ENCODE results near the gene OR1A2. TPM values are rescaled to one million over a fixed set of nuclear protein-coding genes. Genes with fewer than 3 reads are reported as not detected.
"Not testable (repeated sequence)": the region's sequence is repeated elsewhere in the genome, so short reads cannot be mapped to it uniquely, and the experiment has no call there.

OR1A2 gene, protein sequence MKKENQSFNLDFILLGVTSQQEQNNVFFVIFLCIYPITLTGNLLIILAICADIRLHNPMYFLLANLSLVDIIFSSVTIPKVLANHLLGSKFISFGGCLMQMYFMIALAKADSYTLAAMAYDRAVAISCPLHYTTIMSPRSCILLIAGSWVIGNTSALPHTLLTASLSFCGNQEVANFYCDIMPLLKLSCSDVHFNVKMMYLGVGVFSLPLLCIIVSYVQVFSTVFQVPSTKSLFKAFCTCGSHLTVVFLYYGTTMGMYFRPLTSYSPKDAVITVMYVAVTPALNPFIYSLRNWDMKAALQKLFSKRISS
- not detected for total RNA-seq

DNA sequence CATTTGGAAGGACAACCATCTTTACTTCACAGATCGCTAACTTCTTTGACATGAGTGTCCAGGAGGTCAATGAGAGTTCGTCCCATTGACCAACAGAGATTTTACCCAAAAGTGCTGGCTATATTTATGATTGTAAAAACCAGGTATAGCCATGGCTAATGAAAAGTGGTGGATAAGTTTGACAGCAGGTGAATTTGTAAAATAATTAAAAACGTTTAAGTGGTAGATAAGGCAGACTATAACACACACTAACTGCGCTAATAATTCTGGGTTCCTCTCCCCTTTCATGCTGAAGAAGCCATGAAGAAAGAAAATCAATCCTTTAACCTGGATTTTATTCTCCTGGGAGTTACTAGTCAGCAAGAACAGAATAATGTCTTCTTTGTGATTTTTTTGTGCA, at the start of gene OR1A2:
TSS of gene OR1A2 (plus strand) at position 301 of the 400 bp plus-strand sequence. CDS start at position 301, 0 bp downstream.
- no peaks in the 10 kb centered on the region for H3K9me3 ChIP-seq (ENCODE audit: low read depth, low read length)
- H3K27me3 ChIP-seq (ENCODE audit: insufficient read depth, low read length) = peaks cover 4% of the 10 kb centered on the region
- no peaks in the 10 kb centered on the region for H3K4me1 ChIP-seq (ENCODE audit: insufficient read depth, low read length)
- H3K4me3 ChIP-seq (ENCODE audit: low read length) = no peak within 1 kb of the TSS

DNA sequence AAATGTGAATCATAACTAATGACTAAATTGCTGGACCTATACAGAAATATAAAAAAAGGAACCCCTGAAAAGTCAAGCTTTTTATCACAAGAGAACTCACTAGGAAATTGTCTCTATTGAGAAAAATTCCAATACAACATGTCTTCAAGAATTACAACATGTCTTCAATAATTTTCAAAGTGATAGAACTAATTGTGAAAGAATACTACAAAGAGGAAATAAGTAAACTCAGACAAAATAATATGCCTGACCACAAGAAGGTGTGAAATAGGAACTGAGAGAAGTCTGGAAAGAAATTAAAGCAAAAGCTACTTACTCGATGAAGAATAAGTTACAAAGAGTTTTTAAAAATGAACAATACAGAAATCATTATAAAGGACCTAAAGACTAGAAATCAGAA, 40.1 kb upstream of the OR1A2 start:
- Histone ChIP-seq H3K27me3 (ENCODE audit: insufficient read depth, low read length) (no peaks in the 10 kb centered on the region), H3K4me1 (ENCODE audit: insufficient read depth, low read length) (peaks cover 7% of the 10 kb centered on the region), H3K4me3 (ENCODE audit: low read length) (no peak overlapping the region), H3K9me3 (ENCODE audit: low read depth, low read length) (no peaks in the 10 kb centered on the region)

DNA sequence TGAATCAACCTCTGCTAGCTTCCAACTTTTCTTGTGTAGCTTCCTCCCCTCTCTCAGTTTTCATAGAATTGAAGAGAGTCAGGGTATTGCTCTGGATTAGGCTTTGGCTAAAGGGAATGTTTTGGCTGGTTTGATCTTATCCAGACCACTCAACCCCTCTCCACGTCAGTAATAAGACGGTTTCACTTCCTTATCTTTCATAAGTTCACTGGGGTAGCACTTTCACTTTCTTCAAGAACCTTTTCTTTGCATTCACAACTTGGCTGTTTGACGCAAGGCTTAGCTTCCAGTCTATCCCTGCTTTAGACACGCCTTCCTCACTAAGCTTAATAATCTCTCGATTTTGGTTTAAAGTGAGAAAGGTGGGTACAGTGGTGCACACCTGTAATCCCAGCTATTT, 29.7 kb upstream of the OR1A2 start:
- Histone ChIP-seq H3K4me1 (ENCODE audit: insufficient read depth, low read length) (peaks cover 23% of the 10 kb centered on the region), H3K4me3 (ENCODE audit: low read length) (no peak overlapping the region), H3K9me3 (ENCODE audit: low read depth, low read length) (no peaks in the 10 kb centered on the region), H3K27me3 (ENCODE audit: insufficient read depth, low read length) (no peaks in the 10 kb centered on the region)

DNA sequence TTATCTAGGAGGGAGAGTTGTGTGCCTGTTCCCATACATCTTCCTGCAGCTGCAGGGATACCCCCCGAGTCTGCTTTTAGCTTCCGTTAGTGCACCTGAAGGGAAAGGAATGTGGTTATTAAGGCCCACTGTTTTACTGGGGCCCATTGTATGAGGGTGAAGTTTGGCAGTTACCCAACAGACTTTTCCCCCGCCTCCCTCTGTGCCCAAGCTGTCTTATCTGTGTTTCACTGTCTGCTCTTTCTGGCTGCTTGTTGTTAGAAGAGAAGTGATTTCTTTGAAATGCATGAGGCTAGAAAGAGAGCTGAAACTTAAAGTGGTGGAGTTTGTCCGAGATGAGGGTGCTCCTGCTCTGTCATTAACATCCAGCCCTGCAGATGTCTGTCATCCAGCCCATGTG, 7.4 kb upstream of the OR1A2 start:
- Histone ChIP-seq H3K4me3 (ENCODE audit: low read length) (no peak overlapping the region), H3K9me3 (ENCODE audit: low read depth, low read length) (no peaks in the 10 kb centered on the region), H3K4me1 (ENCODE audit: insufficient read depth, low read length) (no peaks in the 10 kb centered on the region), H3K27me3 (ENCODE audit: insufficient read depth, low read length) (peaks cover 4% of the 10 kb centered on the region)

DNA sequence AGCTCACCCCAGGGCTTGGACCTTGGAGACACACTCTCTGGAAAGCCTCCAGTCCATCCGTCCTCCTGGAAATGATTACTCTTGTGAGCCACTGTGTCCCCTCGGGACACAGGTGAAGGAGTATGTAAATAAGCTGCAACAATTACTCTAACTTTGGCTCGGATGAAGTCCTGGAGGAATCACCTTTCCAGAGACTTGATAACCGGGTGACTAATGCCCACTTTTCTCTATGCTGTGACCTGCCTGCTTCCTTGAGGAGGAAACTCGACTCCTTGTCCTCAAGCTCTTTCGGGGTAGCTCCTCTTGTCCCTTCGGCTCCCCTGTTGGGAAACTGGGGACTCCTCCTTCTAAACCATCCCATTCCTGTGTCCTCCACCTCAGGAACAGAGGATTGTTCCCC, 10.0 kb downstream of the OR1A2 start, which contains the start of gene OR1A1:
TSS of gene OR1A1 (plus strand) at position 301 of the 400 bp plus-strand sequence. CDS start 7,954 bp downstream, outside the sequence.
- Histone ChIP-seq H3K4me3 (ENCODE audit: low read length) (no peak within 1 kb of the TSS), H3K27me3 (ENCODE audit: insufficient read depth, low read length) (no peaks in the 10 kb centered on the region), H3K4me1 (ENCODE audit: insufficient read depth, low read length) (no peaks in the 10 kb centered on the region), H3K9me3 (ENCODE audit: low read depth, low read length) (no peaks in the 10 kb centered on the region)

DNA sequence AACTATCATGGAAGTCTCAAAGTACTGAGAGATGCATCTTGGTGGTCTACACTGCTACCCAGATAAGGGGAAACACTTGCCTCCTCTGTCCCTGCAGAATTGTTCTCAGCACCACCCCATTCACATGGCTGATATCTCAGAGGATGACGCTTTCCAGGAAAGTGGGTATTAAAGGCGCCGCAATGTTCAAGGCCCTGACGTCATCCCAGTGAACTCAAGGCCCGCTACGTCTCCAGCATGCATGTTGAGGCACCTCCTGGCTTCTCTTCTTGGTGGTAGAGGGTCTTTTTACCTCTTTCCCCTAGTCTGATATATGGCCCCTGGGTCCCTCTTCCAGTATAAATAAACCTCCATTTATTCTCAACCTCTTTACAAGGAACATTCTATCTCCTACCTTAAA, 11.2 kb downstream of the OR1A2 start:
- Histone ChIP-seq H3K4me1 (ENCODE audit: insufficient read depth, low read length) (no peaks in the 10 kb centered on the region), H3K27me3 (ENCODE audit: insufficient read depth, low read length) (no peaks in the 10 kb centered on the region), H3K9me3 (ENCODE audit: low read depth, low read length) (no peaks in the 10 kb centered on the region), H3K4me3 (ENCODE audit: low read length) (no peak overlapping the region)

DNA sequence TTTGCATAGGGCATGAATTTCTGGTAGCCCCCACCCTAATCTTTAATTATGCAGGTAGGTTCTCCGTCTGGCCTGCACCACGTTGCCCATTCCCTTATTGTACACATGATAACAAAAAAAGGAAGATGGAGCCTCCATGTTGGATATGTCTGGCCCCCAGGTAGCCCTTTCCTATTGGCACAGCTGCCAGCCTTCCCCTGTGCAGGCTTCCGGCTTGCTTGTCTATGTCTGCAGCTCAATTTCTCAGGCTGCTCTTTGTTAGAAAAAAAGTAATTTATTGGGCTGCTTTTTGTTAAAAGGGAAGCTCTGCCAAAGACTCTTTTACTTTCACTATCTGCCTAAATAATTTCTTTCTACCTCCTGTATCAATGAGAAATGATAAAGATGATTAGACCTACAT, 15.7 kb downstream of the OR1A2 start:
- H3K4me1 ChIP-seq (ENCODE audit: insufficient read depth, low read length) = no peaks in the 10 kb centered on the region
- H3K27me3 ChIP-seq (ENCODE audit: insufficient read depth, low read length) = no peaks in the 10 kb centered on the region
- no peak overlapping the region for H3K4me3 ChIP-seq (ENCODE audit: low read length)
- H3K9me3 ChIP-seq (ENCODE audit: low read depth, low read length) = no peaks in the 10 kb centered on the region

DNA sequence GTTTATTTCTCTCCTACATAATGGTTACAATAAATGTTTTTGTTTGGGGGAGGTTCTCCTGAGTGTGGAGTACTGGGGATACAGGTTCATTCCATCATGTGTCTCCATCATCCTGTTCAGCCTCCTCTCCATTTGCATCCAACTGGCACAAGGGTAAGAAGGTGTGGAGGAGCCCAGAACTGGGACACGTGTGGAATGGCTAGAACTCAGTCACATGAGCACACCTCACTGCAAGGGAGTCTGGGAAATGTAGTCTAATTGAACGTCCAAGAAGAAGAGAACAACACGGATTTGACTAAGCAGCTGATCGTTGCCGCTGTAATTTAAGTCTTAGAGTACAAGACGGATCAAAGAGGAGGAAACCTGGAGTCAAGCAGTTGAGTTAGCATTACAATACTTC, 16.3 kb downstream of the OR1A2 start:
- Histone ChIP-seq H3K4me1 (ENCODE audit: insufficient read depth, low read length) (no peaks in the 10 kb centered on the region), H3K9me3 (ENCODE audit: low read depth, low read length) (no peaks in the 10 kb centered on the region)

DNA sequence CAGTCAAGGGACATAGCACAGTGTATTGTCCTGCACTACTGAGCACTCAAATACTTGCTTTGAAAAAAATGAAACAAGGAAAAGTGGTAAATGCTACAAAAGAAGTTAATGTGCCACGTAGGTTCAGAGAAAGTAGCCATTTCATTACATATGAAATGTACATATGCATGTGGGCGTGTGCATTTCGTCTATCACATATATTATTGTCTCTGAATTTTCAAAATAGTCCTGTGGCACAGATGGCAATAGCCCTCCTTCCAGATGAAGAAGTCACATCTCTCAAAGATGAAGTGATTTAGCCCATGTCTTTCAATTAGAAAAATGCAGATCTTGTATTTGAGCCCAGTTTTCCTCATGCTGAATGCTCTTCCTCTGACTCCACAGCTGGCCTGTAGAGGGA, 22.7 kb downstream of the OR1A2 start:
- H3K9me3 ChIP-seq (ENCODE audit: low read depth, low read length); H3K27me3 ChIP-seq (ENCODE audit: insufficient read depth, low read length); H3K4me3 ChIP-seq (ENCODE audit: low read length): not testable (repeated sequence)
- H3K4me1 ChIP-seq (ENCODE audit: insufficient read depth, low read length) = peaks cover 12% of the 10 kb centered on the region

More for the DNA sequence above, 16.3 kb downstream of the OR1A2 start:
- Histone ChIP-seq H3K4me3 (ENCODE audit: low read length) (no peak overlapping the region), H3K27me3 (ENCODE audit: insufficient read depth, low read length) (no peaks in the 10 kb centered on the region)

DNA sequence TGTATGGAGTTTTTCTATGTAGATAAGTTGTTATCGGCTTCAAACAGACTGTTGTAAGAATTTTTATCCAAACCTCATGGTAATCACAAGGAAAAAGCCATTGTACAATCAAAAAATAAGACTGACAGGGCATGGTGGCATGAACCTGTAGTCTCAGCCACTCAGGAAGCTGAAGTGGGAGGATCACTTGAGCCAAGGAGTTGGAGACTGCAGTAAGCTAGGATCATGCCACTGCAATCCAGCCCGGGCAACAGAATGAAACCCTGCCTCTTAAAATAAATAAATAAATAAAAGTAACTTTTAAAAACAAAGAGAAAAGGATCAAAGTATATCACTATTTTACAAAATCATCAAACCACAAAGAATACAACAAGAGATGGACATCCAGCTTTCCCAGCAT, 24.5 kb downstream of the OR1A2 start:
- H3K27me3 ChIP-seq (ENCODE audit: insufficient read depth, low read length) = no peaks in the 10 kb centered on the region
- no peaks in the 10 kb centered on the region for H3K9me3 ChIP-seq (ENCODE audit: low read depth, low read length)
- peaks cover 12% of the 10 kb centered on the region for H3K4me1 ChIP-seq (ENCODE audit: insufficient read depth, low read length)
- H3K4me3 ChIP-seq (ENCODE audit: low read length) = no peak overlapping the region

DNA sequence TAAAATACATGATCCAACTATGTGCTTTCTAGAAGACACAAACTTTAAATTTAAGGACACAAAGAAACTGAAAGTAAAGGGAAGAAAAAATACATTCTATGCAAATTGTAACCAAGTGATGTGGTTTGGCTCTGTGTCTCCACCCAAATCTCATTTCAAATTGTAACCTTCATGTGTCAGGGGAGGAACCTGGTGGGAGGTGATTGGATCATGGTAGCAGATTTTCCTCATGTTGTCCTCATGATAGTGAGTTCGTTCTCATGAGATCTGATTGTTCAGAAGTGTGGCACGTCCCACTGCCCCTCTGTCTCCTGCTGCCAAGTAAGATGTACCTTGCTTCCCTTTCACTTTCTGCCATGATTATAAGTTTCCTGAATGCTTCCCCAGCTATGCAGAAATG, 25.2 kb downstream of the OR1A2 start:
- Histone ChIP-seq H3K4me1 (ENCODE audit: insufficient read depth, low read length) (peaks cover 12% of the 10 kb centered on the region), H3K9me3 (ENCODE audit: low read depth, low read length) (no peaks in the 10 kb centered on the region), H3K27me3 (ENCODE audit: insufficient read depth, low read length) (no peaks in the 10 kb centered on the region), H3K4me3 (ENCODE audit: low read length) (no peak overlapping the region)

DNA sequence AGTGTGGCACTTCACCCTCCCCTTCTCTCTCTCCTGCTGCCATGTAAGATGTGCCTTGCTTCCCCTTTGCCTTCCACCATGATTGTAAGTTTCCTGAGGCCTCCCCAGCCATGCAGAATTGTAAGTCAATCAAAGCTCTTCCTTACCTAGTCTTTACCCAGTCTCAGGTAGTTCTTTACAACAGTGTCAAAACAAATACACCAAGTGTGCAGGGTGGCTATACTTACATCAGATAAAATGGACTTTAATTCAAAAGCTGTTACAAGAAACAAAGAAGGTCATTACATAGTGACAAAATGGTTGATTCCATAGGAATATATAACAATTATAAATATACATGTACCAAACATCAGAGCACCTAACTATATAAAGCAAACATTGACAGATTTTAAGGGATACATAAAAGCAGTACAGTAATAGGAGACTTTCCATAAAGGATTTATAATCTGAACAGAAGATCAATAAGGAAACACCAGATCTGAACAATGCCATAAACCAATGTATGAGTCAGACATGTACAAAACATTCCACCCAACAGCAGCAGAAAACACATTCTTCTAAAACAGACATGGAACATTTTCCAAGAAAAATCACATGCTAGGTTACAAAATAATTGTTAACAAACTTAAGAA, 27.5 kb downstream of the OR1A2 start:
- not testable (repeated sequence) for H3K4me3 ChIP-seq (ENCODE audit: low read length); H3K27me3 ChIP-seq (ENCODE audit: insufficient read depth, low read length); H3K9me3 ChIP-seq (ENCODE audit: low read depth, low read length)
- H3K4me1 ChIP-seq (ENCODE audit: insufficient read depth, low read length) = peaks cover 12% of the 10 kb centered on the region

DNA sequence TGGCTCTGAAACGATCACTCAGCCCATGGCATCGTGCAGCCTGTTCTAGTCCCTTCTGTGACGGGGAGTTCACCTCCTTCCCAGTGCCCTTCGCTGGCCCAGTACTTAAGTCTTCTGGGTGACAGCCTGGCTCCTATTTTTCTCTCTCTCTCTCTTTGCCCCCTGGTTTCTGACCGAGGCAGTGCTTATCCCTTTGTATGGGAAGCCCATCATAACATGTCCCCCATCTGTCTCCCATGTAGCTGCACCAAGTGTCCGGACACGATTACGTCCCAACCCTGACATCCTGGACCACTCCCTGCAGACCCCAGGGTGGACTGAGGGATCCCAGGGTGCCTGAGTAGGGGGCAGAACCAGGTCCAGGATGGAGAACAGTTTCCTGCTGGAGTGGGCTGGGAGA, 35.0 kb downstream of the OR1A2 start:
- H3K27me3 ChIP-seq (ENCODE audit: insufficient read depth, low read length); H3K4me1 ChIP-seq (ENCODE audit: insufficient read depth, low read length); H3K4me3 ChIP-seq (ENCODE audit: low read length); H3K9me3 ChIP-seq (ENCODE audit: low read depth, low read length): not testable (repeated sequence)

DNA sequence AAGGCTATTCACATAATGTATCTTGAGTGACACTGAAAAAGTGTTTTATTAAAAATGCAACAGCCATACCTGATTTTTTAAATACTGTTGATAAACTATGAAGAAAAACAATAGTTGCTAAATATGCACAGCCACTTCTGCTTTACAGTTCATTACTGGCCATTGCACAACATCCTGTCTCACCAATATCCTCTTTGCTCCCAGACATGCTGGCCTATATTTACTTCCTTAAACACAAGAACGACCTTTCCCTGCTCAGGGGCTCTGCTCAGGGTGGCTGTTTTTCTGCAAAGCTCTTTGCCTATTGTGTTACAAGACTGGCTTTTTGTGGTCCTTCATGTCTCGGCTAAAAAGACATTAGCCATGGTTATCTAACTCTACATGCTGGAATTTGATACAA, 41.4 kb downstream of the OR1A2 start:
- H3K4me3 ChIP-seq (ENCODE audit: low read length); H3K4me1 ChIP-seq (ENCODE audit: insufficient read depth, low read length); H3K27me3 ChIP-seq (ENCODE audit: insufficient read depth, low read length); H3K9me3 ChIP-seq (ENCODE audit: low read depth, low read length): not testable (repeated sequence)

DNA sequence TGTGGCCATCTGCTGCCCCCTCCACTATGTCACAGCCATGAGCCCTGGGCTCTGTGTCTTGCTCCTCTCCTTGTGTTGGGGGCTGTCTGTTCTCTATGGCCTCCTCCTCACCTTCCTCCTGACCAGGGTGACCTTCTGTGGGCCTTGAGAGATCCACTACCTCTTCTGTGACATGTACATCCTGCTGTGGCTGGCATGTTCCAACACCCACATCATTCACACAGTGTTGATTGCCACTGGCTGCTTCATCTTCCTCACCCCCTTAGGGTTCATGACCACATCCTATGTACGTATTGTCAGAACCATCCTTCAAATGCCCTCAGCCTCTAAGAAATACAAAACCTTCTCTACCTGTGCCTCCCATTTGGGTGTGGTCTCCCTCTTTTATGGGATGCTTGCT, 43.7 kb downstream of the OR1A2 start:
- H3K4me3 ChIP-seq (ENCODE audit: low read length); H3K27me3 ChIP-seq (ENCODE audit: insufficient read depth, low read length); H3K9me3 ChIP-seq (ENCODE audit: low read depth, low read length); H3K4me1 ChIP-seq (ENCODE audit: insufficient read depth, low read length): not testable (repeated sequence)

DNA sequence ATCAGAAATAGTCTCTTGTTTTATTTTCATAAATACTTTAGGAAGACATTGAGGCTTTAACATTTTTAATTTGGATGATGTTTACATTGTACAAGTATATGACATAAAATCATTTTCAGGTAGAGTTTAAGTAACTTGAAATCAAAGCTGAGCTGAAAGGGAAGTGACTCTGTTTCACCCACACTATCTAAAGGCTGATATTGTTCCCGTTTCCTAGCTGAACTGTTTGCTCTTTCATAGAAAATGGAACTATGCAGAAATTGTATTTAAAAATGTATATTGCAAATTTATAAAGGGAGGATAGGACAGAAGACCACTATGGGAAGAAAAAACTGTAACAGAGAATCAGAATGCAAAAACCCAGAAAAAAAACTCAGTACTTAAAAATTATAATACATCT, 47.5 kb downstream of the OR1A2 start:
- H3K27me3 ChIP-seq (ENCODE audit: insufficient read depth, low read length); H3K9me3 ChIP-seq (ENCODE audit: low read depth, low read length); H3K4me3 ChIP-seq (ENCODE audit: low read length); H3K4me1 ChIP-seq (ENCODE audit: insufficient read depth, low read length): not testable (repeated sequence)
